GM23338 (cell line): ENCODE data around the gene SRSF4. TPM values are rescaled to one million over a fixed set of nuclear protein-coding genes. Genes with fewer than 3 reads are reported as not detected.

ENCODE experiments used
- EZH2 ChIP-seq: fragments of 200-600 bp; sonication (generic); IDR thresholded peaks from one replicate; pipeline ENCODE4 v1.8.0; 2017; ENCODE audit warnings: antibody characterized with exemption, mild to moderate bottlenecking, low read depth; ENCODE audit not compliant: unreplicated experiment
- JUNB ChIP-seq: IDR thresholded peaks from one replicate; pipeline ENCODE4 v1.6.1; 2016; ENCODE audit warnings: antibody characterized with exemption; ENCODE audit not compliant: unreplicated experiment
- NANOG ChIP-seq: IDR thresholded peaks from 2 replicates; pipeline ENCODE4 v1.6.1; 2016; ENCODE audit warnings: antibody characterized with exemption, borderline replicate concordance
- POLR2AphosphoS5 ChIP-seq: IDR thresholded peaks from 2 replicates; pipeline ENCODE4 v1.6.1; 2016; ENCODE audit warnings: antibody characterized with exemption, low read depth
- ZNF331 ChIP-seq: fragments of 250-450 bp; sonication (Bioruptor Pico); IDR thresholded peaks from 2 replicates; pipeline ENCODE4 v1.5.0; 2020; ENCODE audit warnings: low read depth, mild to moderate bottlenecking, moderate library complexity
- polyA plus RNA-seq: library from polyadenylated mRNA; unstranded; fragments of >200 nt; fragmentation: Nextera tagmentation; extraction: Ambion mirVana; gene quantifications from 2 replicates; pipeline ENCODE4 v1.2.1, GENCODE V29; 2016
- total RNA-seq: library from RNA; depleted of rRNA; stranded (reverse); fragments of >200 nt; shearing (Covaris generic); gene quantifications from 2 replicates; pipeline ENCODE4 v1.2.3, GENCODE V29; 2014
- TF ChIP-seq, protein P1 (sequence below): fragments of 250-450 bp; sonication (Bioruptor Pico); IDR thresholded peaks from 2 replicates; pipeline ENCODE4 v1.5.0; 2020; ENCODE audit warnings: mild to moderate bottlenecking, moderate library complexity
- TF ChIP-seq, protein P2 (sequence below): IDR thresholded peaks from 2 replicates; pipeline ENCODE4 v1.6.1; 2016; ENCODE audit warnings: antibody characterized with exemption
- TF ChIP-seq, protein P3 (sequence below), 2 experiments: fragments of 200-600 bp in 1 of 2; sonication (generic) in 1 of 2; conservative IDR thresholded peaks; 2 replicates each; pipeline versions ENCODE4 v1.5.1 to v1.6.1; 2016 to 2017; ENCODE audit warnings: antibody characterized with exemption in 2 of 2, low read depth in 2 of 2, mild to moderate bottlenecking in 2 of 2, moderate library complexity in 1 of 2

The SRSF4 gene
- total and polyA plus RNA-seq, 2 experiments from 2014 or later = 58.4 to 98.3 TPM

DNA sequence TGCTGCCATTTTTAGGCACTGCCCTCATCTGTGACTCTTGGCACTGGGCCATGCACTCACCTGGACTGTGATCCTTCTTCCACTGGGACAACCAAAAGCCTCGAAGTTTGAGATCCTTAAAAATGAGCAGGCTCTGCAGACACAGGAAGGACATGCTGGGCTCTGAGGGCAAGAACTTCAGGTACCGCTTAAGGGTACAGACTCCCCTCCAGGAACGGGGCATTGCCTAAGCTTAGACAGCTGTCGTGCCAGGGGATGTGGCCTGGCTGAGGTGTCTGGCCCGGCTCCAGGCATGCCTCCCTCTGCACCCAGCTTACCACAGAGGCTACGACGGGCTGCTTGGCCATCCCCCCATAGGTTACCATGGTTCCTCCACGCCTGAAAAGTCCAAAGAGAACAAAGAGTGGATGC lies 14.2 kb upstream of the SRSF4 start (continued):
- TF ChIP-seq, protein P1, sequence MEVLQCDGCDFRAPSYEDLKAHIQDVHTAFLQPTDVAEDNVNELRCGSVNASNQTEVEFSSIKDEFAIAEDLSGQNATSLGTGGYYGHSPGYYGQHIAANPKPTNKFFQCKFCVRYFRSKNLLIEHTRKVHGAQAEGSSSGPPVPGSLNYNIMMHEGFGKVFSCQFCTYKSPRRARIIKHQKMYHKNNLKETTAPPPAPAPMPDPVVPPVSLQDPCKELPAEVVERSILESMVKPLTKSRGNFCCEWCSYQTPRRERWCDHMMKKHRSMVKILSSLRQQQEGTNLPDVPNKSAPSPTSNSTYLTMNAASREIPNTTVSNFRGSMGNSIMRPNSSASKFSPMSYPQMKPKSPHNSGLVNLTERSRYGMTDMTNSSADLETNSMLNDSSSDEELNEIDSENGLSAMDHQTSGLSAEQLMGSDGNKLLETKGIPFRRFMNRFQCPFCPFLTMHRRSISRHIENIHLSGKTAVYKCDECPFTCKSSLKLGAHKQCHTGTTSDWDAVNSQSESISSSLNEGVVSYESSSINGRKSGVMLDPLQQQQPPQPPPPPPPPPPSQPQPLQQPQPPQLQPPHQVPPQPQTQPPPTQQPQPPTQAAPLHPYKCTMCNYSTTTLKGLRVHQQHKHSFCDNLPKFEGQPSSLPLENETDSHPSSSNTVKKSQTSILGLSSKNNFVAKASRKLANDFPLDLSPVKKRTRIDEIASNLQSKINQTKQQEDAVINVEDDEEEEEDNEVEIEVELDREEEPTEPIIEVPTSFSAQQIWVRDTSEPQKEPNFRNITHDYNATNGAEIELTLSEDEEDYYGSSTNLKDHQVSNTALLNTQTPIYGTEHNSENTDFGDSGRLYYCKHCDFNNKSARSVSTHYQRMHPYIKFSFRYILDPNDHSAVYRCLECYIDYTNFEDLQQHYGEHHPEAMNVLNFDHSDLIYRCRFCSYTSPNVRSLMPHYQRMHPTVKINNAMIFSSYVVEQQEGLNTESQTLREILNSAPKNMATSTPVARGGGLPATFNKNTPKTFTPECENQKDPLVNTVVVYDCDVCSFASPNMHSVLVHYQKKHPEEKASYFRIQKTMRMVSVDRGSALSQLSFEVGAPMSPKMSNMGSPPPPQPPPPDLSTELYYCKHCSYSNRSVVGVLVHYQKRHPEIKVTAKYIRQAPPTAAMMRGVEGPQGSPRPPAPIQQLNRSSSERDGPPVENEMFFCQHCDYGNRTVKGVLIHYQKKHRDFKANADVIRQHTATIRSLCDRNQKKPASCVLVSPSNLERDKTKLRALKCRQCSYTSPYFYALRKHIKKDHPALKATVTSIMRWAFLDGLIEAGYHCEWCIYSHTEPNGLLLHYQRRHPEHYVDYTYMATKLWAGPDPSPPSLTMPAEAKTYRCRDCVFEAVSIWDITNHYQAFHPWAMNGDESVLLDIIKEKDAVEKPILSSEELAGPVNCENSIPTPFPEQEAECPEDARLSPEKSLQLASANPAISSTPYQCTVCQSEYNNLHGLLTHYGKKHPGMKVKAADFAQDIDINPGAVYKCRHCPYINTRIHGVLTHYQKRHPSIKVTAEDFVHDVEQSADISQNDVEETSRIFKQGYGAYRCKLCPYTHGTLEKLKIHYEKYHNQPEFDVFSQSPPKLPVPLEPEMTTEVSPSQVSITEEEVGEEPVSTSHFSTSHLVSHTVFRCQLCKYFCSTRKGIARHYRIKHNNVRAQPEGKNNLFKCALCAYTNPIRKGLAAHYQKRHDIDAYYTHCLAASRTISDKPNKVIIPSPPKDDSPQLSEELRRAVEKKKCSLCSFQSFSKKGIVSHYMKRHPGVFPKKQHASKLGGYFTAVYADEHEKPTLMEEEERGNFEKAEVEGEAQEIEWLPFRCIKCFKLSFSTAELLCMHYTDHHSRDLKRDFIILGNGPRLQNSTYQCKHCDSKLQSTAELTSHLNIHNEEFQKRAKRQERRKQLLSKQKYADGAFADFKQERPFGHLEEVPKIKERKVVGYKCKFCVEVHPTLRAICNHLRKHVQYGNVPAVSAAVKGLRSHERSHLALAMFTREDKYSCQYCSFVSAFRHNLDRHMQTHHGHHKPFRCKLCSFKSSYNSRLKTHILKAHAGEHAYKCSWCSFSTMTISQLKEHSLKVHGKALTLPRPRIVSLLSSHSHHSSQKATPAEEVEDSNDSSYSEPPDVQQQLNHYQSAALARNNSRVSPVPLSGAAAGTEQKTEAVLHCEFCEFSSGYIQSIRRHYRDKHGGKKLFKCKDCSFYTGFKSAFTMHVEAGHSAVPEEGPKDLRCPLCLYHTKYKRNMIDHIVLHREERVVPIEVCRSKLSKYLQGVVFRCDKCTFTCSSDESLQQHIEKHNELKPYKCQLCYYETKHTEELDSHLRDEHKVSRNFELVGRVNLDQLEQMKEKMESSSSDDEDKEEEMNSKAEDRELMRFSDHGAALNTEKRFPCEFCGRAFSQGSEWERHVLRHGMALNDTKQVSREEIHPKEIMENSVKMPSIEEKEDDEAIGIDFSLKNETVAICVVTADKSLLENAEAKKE (CRISPR knock-in tag) = no peak
- TF ChIP-seq ZNF331 = no peak
- TF ChIP-seq NANOG = no peak
- no peak for TF ChIP-seq EZH2
- TF ChIP-seq POLR2AphosphoS5 = no peak
- TF ChIP-seq, protein P2, sequence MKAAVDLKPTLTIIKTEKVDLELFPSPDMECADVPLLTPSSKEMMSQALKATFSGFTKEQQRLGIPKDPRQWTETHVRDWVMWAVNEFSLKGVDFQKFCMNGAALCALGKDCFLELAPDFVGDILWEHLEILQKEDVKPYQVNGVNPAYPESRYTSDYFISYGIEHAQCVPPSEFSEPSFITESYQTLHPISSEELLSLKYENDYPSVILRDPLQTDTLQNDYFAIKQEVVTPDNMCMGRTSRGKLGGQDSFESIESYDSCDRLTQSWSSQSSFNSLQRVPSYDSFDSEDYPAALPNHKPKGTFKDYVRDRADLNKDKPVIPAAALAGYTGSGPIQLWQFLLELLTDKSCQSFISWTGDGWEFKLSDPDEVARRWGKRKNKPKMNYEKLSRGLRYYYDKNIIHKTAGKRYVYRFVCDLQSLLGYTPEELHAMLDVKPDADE = no peak
- TF ChIP-seq, protein P3, sequence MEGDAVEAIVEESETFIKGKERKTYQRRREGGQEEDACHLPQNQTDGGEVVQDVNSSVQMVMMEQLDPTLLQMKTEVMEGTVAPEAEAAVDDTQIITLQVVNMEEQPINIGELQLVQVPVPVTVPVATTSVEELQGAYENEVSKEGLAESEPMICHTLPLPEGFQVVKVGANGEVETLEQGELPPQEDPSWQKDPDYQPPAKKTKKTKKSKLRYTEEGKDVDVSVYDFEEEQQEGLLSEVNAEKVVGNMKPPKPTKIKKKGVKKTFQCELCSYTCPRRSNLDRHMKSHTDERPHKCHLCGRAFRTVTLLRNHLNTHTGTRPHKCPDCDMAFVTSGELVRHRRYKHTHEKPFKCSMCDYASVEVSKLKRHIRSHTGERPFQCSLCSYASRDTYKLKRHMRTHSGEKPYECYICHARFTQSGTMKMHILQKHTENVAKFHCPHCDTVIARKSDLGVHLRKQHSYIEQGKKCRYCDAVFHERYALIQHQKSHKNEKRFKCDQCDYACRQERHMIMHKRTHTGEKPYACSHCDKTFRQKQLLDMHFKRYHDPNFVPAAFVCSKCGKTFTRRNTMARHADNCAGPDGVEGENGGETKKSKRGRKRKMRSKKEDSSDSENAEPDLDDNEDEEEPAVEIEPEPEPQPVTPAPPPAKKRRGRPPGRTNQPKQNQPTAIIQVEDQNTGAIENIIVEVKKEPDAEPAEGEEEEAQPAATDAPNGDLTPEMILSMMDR (conservative IDR thresholded peaks at IDR 0.05; ENCODE audit: low read depth in 2 of 2) = no peak
- TF ChIP-seq JUNB = no peak
